Activated T-cell treated with anti-CD3 and anti-CD28 coated beads, Interleukin-2, amount 50 U/mL, for 24 hours (primary cell): ENCODE results near the gene ZKSCAN1.

Experiments
- DNase-seq: peaks from one replicate; pipeline ENCODE4 v3.0.0-alpha.2; 2020
- H3K27ac Mint-ChIP-seq: 2 replicates; pipeline ENCODE4 v1.8.0; 2020; ENCODE audit warnings: mild to moderate bottlenecking, mixed read lengths
- H3K27me3 Mint-ChIP-seq: 2 replicates; pipeline ENCODE4 v1.8.0; 2020; ENCODE audit warnings: mixed read lengths
- H3K36me3 Mint-ChIP-seq: 2 replicates; pipeline ENCODE4 v1.8.0; 2020; ENCODE audit warnings: low read depth, mixed read lengths
- H3K4me1 Mint-ChIP-seq: 2 replicates; pipeline ENCODE4 v1.8.0; 2020; ENCODE audit warnings: low read depth, mixed read lengths
- H3K4me3 Mint-ChIP-seq: 2 replicates; pipeline ENCODE4 v1.8.0; 2020; ENCODE audit warnings: mild to moderate bottlenecking, moderate library complexity, mixed read lengths
- H3K9me3 Mint-ChIP-seq: 2 replicates; pipeline ENCODE4 v1.8.0; 2020; ENCODE audit warnings: mixed read lengths

Gene ZKSCAN1

GRCh38 chr7:100071018-100071723 is 55.8 kb downstream of the ZKSCAN1 start:
- peaks cover 89% of the 10 kb centered on the region for H3K36me3 Mint-ChIP-seq
- peaks cover 30% of the 10 kb centered on the region for H3K9me3 Mint-ChIP-seq
- H3K4me3 Mint-ChIP-seq = no peak overlapping the region
- DNase-seq = no peak
- H3K4me1 Mint-ChIP-seq = no peaks in the 10 kb centered on the region
- H3K27me3 Mint-ChIP-seq = no peaks in the 10 kb centered on the region
- H3K27ac Mint-ChIP-seq = no peak overlapping the region

GRCh38 chr7:100072462-100072861 is 57.1 kb downstream of the ZKSCAN1 start:
- H3K27me3 Mint-ChIP-seq = no peaks in the 10 kb centered on the region
- no peak overlapping the region for H3K27ac Mint-ChIP-seq
- H3K36me3 Mint-ChIP-seq = peaks cover 95% of the 10 kb centered on the region
- H3K9me3 Mint-ChIP-seq = peaks cover 30% of the 10 kb centered on the region
- no peaks in the 10 kb centered on the region for H3K4me1 Mint-ChIP-seq
- no peak overlapping the region for H3K4me3 Mint-ChIP-seq
- no peak for DNase-seq

GRCh38 chr7:100074841-100075240 is 59.4 kb downstream of the ZKSCAN1 start:
- peaks cover 30% of the 10 kb centered on the region for H3K9me3 Mint-ChIP-seq
- no peak overlapping the region for H3K4me3 Mint-ChIP-seq
- no peaks in the 10 kb centered on the region for H3K27me3 Mint-ChIP-seq
- no peak overlapping the region for H3K27ac Mint-ChIP-seq
- DNase-seq = no peak
- H3K4me1 Mint-ChIP-seq = peaks cover 10% of the 10 kb centered on the region
- peaks cover 95% of the 10 kb centered on the region for H3K36me3 Mint-ChIP-seq

- Mint-ChIP-seq H3K36me3 (peaks cover 94% of the 10 kb centered on the region), H3K4me1 (peaks cover 14% of the 10 kb centered on the region), H3K4me3 (no peak overlapping the region), H3K27me3 (no peaks in the 10 kb centered on the region), H3K9me3 (peaks cover 25% of the 10 kb centered on the region), H3K27ac (no peak overlapping the region)
- DNase-seq = no peak
These were observed 60.0 kb downstream of the ZKSCAN1 start for GRCh38 chr7:100075418-100075817.

GRCh38 chr7:100077205-100077604 is 61.8 kb downstream of the ZKSCAN1 start:
- Mint-ChIP-seq H3K27ac (no peak overlapping the region), H3K36me3 (peaks cover 82% of the 10 kb centered on the region), H3K9me3 (peaks cover 7% of the 10 kb centered on the region), H3K27me3 (no peaks in the 10 kb centered on the region), H3K4me3 (no peak overlapping the region), H3K4me1 (peaks cover 21% of the 10 kb centered on the region)
- no peak for DNase-seq

GRCh38 chr7:100079024-100079560 is 63.7 kb downstream of the ZKSCAN1 start:
- Mint-ChIP-seq H3K27ac (peak overlapping the region; percentile 57), H3K36me3 (peaks cover 63% of the 10 kb centered on the region), H3K4me1 (peaks cover 28% of the 10 kb centered on the region), H3K4me3 (peak overlapping the region; percentile 43), H3K9me3 (no peaks in the 10 kb centered on the region), H3K27me3 (no peaks in the 10 kb centered on the region)
- DNase-seq = no peak

GRCh38 chr7:100080907-100081534 is 65.6 kb downstream of the ZKSCAN1 start:
- Mint-ChIP-seq H3K9me3 (no peaks in the 10 kb centered on the region), H3K27me3 (no peaks in the 10 kb centered on the region), H3K27ac (peak overlapping the region; percentile 93), H3K4me3 (peak overlapping the region; percentile 88), H3K4me1 (peaks cover 28% of the 10 kb centered on the region), H3K36me3 (peaks cover 44% of the 10 kb centered on the region)
- no peak for DNase-seq

GRCh38 chr7:100081535-100082102 is 66.2 kb downstream of the ZKSCAN1 start, which contains the start of gene ZNF3:
TSS of gene ZNF3 (minus strand) at chr7:100081723. CDS start at chr7:100077357, 4,366 bp downstream.
- H3K4me1 Mint-ChIP-seq = peaks cover 28% of the 10 kb centered on the region
- no peaks in the 10 kb centered on the region for H3K27me3 Mint-ChIP-seq
- no peaks in the 10 kb centered on the region for H3K9me3 Mint-ChIP-seq
- H3K27ac Mint-ChIP-seq = peak within 1 kb of the TSS; percentile 93
- peak; percentile 98 for DNase-seq
- H3K4me3 Mint-ChIP-seq = peak within 1 kb of the TSS; percentile 88
- H3K36me3 Mint-ChIP-seq = peaks cover 38% of the 10 kb centered on the region

- no peaks in the 10 kb centered on the region for H3K9me3 Mint-ChIP-seq
- peaks cover 35% of the 10 kb centered on the region for H3K4me1 Mint-ChIP-seq
- H3K36me3 Mint-ChIP-seq = peaks cover 27% of the 10 kb centered on the region
- DNase-seq = no peak
- peak overlapping the region; percentile 93 for H3K27ac Mint-ChIP-seq
- no peaks in the 10 kb centered on the region for H3K27me3 Mint-ChIP-seq
- H3K4me3 Mint-ChIP-seq = peak overlapping the region; percentile 88
These were observed 67.6 kb downstream of the ZKSCAN1 start for GRCh38 chr7:100082978-100083377.

GRCh38 chr7:100085515-100085914 is 70.1 kb downstream of the ZKSCAN1 start:
- H3K36me3 Mint-ChIP-seq = peaks cover 26% of the 10 kb centered on the region
- no peak overlapping the region for H3K27ac Mint-ChIP-seq
- no peak overlapping the region for H3K4me3 Mint-ChIP-seq
- H3K4me1 Mint-ChIP-seq = peaks cover 38% of the 10 kb centered on the region
- H3K9me3 Mint-ChIP-seq = no peaks in the 10 kb centered on the region
- no peak for DNase-seq
- H3K27me3 Mint-ChIP-seq = no peaks in the 10 kb centered on the region

- Mint-ChIP-seq H3K27me3 (no peaks in the 10 kb centered on the region), H3K27ac (peak overlapping the region; percentile 97), H3K9me3 (no peaks in the 10 kb centered on the region), H3K36me3 (peaks cover 36% of the 10 kb centered on the region), H3K4me1 (peaks cover 48% of the 10 kb centered on the region), H3K4me3 (no peak overlapping the region)
- DNase-seq = no peak
These were observed 71.8 kb downstream of the ZKSCAN1 start for GRCh38 chr7:100087055-100087750.

- peaks cover 46% of the 10 kb centered on the region for H3K36me3 Mint-ChIP-seq
- H3K9me3 Mint-ChIP-seq = no peaks in the 10 kb centered on the region
- peak overlapping the region; percentile 96 for H3K4me3 Mint-ChIP-seq
- peaks cover 47% of the 10 kb centered on the region for H3K4me1 Mint-ChIP-seq
- no peak for DNase-seq
- H3K27ac Mint-ChIP-seq = peak overlapping the region; percentile 97
- no peaks in the 10 kb centered on the region for H3K27me3 Mint-ChIP-seq
These were observed 72.8 kb downstream of the ZKSCAN1 start for GRCh38 chr7:100088095-100088620.

- Mint-ChIP-seq H3K9me3 (no peaks in the 10 kb centered on the region), H3K27me3 (no peaks in the 10 kb centered on the region), H3K27ac (peak within 1 kb of the TSS; percentile 97), H3K4me1 (peaks cover 53% of the 10 kb centered on the region), H3K4me3 (peak within 1 kb of the TSS; percentile 96), H3K36me3 (peaks cover 53% of the 10 kb centered on the region)
- peak; percentile 93 for DNase-seq
These were observed 73.4 kb downstream of the ZKSCAN1 start, which contains the start of gene COPS6 for GRCh38 chr7:100088621-100089457. TSS of gene COPS6 (plus strand) at chr7:100088969. CDS start at chr7:100088991, 22 bp downstream.
